ENCODE measurements around the gene ZDHHC19.

Gene ZDHHC19

DNA sequence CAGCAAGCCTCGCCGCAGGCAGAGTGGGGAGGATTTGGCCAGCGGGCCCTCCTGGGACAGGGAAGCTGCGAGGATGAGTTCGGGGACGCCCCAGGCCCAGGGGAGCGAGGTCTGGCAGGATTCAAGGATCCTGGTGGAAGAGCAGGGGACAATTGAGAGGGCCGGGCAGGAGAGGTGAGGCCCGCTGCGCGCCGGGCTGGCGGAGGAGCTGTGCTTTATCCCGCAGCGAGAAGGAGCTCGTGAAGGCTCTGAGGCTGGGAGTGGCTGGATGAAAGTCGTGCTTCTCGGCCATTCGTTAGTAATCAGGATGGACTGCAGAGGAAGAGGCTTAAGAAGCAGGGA, 8.7 kb upstream of the ZDHHC19 start:
- TF ChIP-seq, protein P1, sequence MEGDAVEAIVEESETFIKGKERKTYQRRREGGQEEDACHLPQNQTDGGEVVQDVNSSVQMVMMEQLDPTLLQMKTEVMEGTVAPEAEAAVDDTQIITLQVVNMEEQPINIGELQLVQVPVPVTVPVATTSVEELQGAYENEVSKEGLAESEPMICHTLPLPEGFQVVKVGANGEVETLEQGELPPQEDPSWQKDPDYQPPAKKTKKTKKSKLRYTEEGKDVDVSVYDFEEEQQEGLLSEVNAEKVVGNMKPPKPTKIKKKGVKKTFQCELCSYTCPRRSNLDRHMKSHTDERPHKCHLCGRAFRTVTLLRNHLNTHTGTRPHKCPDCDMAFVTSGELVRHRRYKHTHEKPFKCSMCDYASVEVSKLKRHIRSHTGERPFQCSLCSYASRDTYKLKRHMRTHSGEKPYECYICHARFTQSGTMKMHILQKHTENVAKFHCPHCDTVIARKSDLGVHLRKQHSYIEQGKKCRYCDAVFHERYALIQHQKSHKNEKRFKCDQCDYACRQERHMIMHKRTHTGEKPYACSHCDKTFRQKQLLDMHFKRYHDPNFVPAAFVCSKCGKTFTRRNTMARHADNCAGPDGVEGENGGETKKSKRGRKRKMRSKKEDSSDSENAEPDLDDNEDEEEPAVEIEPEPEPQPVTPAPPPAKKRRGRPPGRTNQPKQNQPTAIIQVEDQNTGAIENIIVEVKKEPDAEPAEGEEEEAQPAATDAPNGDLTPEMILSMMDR (IDR thresholded peaks at IDR 0.05), result no peak

DNA sequence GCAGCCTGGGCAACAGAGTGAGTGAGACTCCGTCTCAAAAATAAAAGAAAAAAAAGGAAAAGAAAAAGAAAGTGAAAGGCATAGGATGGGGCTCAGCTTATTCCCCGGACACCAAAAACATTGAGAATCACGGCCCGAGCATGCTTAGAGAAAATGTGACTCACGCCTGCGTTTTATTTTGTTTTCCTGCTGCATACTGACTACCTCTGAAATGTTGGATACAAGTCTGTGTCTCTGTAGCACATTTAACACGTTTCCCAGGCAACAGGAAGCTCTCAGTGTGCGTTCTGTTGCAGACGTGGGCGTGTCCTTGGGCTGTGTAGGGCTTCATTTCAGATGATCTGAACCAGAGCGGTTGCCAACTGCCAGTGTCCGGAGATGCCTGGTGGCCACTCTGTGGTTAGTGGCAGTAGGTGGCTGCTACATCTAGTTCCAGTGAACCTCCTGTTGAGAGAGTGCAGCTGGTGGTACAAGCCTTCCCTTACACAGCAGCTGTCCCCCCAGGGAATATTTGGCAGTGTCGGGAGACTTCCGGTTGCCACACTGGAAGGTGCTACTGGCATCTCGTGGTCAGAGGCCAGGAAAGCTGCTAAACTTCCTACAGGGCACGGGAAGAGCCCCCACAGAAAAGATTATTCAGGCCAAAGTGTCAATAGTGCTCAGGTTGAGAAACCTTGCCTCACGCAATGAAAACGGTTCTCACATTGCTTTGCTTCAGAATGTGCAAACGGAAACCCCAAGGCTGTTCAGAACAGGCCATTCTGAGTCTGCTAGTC, 8.2 kb upstream of the ZDHHC19 start:
- TF ChIP-seq, protein P1 (IDR thresholded peaks at IDR 0.05), result no peak

DNA sequence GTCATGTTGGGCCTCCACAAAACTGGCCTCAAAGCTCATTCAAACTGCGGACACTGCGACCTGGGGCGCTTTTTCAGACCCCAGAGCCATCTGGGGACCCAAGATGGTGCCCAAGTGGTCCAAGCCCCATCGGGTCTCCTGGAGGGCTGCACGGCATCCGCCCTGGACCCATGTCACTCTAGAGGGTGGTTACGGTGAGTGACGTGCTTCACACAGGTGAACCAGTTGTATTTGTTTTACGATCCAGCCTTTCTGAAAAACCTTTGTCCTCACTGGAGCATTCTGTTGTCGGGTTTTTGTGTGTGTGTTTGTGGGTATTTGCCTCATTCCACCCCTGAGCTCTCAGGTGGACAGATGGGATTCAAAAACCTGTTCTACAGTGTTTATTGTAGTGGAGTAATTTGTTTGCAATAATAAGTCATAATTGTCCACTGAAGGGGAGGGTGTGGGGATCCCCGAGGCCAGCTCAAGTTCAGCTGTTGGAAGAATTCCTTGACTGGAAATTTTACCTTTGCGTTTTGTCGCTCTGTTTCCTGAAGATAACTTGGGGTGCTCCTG, 7.0 kb upstream of the ZDHHC19 start:
- TF ChIP-seq, protein P1 (IDR thresholded peaks at IDR 0.05), result no peak

DNA sequence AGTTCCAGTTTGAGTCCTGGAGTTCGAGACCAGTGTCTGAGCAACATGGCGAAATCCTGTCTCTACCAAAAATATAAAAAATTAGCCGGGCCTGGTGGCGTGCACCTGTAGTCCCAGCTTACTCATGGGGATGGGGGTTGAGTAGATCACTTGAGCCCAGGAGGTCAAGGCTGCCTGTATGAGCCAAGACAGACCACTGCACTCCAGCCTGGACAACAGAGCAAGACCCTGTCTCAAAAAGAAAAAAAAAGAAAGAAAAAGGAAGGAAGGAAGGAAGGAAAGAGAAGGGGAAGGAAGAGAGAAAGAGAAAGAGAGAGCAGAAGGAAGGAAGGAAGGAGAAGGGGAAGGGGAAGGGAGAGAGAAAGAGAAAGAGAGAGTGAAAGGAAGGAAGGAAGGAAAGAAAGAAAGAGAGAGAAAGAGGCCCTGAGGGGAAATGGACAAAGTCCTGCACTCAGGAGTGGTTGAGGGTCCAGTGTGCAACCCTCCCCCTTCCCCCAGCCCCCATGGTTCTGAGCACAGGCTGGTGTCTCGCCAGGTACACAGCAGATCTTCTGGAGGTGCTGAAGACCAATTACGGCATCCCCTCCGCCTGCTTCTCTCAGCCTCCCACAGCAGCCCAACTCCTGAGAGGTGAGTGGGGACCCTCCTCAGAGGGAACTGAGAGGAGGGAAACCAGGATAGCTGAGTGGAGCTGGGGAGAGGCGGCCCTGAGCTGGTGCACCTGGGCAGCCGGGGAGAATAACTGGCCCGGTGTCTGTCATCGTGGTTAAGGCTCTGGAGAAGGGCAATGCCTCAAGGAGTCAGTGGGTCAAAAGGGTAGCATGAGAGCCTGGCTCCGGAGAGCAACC, 6.3 kb upstream of the ZDHHC19 start:
- TF ChIP-seq, protein P1 (IDR thresholded peaks at IDR 0.05), result no peak

GRCh38 chr3:196216681-196217211, 5.5 kb upstream of the ZDHHC19 start:
- TF ChIP-seq, protein P1 (IDR thresholded peaks at IDR 0.05), result no peak

GRCh38 chr3:196216089-196216564, 4.9 kb upstream of the ZDHHC19 start, which contains the start of gene SLC51A:
Gene SLC51A (plus strand): TSS chr3:196216534. CDS start chr3:196216713, 179 bp downstream.
- TF ChIP-seq, protein P1 (IDR thresholded peaks at IDR 0.05), result no peak

DNA sequence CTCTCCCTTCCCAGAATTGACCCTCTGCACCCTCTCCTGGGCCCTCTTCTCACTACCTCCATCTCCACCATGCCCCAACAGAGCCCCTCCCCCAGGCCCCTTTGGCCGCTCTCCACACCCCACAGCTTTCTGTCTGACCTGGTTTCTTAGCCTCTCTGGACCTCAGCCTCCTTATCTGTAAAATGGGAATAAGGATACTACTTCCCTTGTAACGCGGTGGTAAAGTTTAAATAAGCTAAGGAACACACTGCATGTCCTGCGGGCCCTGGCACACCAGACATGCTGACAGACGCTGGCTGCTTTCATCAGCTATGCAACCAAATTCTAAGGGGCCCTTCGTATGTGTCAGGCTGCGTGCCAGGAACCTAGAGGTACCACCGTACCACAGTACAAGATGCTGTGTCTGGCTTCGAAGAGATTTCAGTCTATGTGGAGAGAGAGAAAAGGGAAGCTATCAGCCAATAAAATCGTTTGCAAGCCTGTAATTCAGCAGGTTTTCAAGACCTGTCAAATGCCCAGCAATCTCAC, 4.4 kb upstream of the ZDHHC19 start:
- TF ChIP-seq, protein P1 (IDR thresholded peaks at IDR 0.05), result no peak
